Hepatic stellate cell (primary cell): Measurements from ENCODE around the gene SPATA33.
"Not testable (repeated sequence)": the region's sequence is repeated elsewhere in the genome, so short reads cannot be mapped to it uniquely, and the experiment has no call there.

Experiments
- DNase-seq: peaks from one replicate; pipeline ENCODE4 v3.0.0; 2011; ENCODE audit warnings: low spot score

The SPATA33 gene

GRCh38 chr16:89664238-89664637, 6.6 kb downstream of the SPATA33 start:
- DNase-seq, result not testable (repeated sequence)

- not testable (repeated sequence) for DNase-seq
Measured at GRCh38 chr16:89667000-89667399, 9.4 kb downstream of the SPATA33 start.

- DNase-seq, result no peak
Measured at GRCh38 chr16:89667633-89668032, 10.0 kb downstream of the SPATA33 start.

- DNase-seq, result no peak
Measured at GRCh38 chr16:89668790-89669158, 11.1 kb downstream of the SPATA33 start.

GRCh38 chr16:89669755-89670154, 12.1 kb downstream of the SPATA33 start:
- no peak for DNase-seq

- peak; percentile 35 for DNase-seq
Measured at GRCh38 chr16:89670496-89671431, 13.1 kb downstream of the SPATA33 start.

- DNase-seq, result not testable (repeated sequence)
Measured at GRCh38 chr16:89671565-89671964, 13.9 kb downstream of the SPATA33 start.

GRCh38 chr16:89672177-89672941, 14.7 kb downstream of the SPATA33 start:
- no peak for DNase-seq

GRCh38 chr16:89678258-89678657, 20.6 kb downstream of the SPATA33 start:
- DNase-seq, result no peak

- DNase-seq, result no peak
Measured at GRCh38 chr16:89685916-89686315, 28.3 kb downstream of the SPATA33 start.

- peak; percentile 99 for DNase-seq
Measured at GRCh38 chr16:89686520-89687091, 29.0 kb downstream of the SPATA33 start, which contains the start of gene CDK10. Gene CDK10, plus strand, starts transcription at chr16:89686689. Its CDS starts 22 bp downstream, at chr16:89686711.

GRCh38 chr16:89687092-89687940, 29.7 kb downstream of the SPATA33 start:
- peak; percentile 60 for DNase-seq

GRCh38 chr16:89688395-89688794, 30.8 kb downstream of the SPATA33 start:
- no peak for DNase-seq

- no peak for DNase-seq
Measured at GRCh38 chr16:89689142-89689541, 31.5 kb downstream of the SPATA33 start.

- not testable (repeated sequence) for DNase-seq
Measured at GRCh38 chr16:89689621-89690020, 32.0 kb downstream of the SPATA33 start.

- DNase-seq, result no peak
Measured at GRCh38 chr16:89690392-89690901, 32.8 kb downstream of the SPATA33 start.

GRCh38 chr16:89691231-89691985, 33.8 kb downstream of the SPATA33 start:
- no peak for DNase-seq

- DNase-seq, result no peak
Measured at GRCh38 chr16:89691986-89692569, 34.4 kb downstream of the SPATA33 start.

GRCh38 chr16:89693289-89693731, 35.7 kb downstream of the SPATA33 start:
- no peak for DNase-seq
